Muscle of leg (tissue), 9 donors: ENCODE measurements around the gene NUS1. TPM values are rescaled to one million over a fixed set of nuclear protein-coding genes. Genes with fewer than 3 reads are reported as not detected.

ENCODE experiments used
- polyA plus RNA-seq, 8 donors: library from polyadenylated mRNA; unstranded; fragments of 120-200 nt; gene quantifications; one replicate each; pipeline versions ENCODE4 v1.2.1 to v1.2.3, GENCODE V29; 2013; ENCODE audit warnings: inconsistent platforms in 1 of 8, low replicate concordance in 1 of 8; ENCODE audit not compliant: insufficient read length in 8 of 8, insufficient read depth in 1 of 8
- total RNA-seq: library from RNA; stranded (reverse); fragments of 120-200 nt; gene quantifications from one replicate; pipeline ENCODE4 v1.2.4, GENCODE V29; 2013

The NUS1 gene
- total and polyA plus RNA-seq, 9 donors = 8.8 to 28.0 (median 19.1) TPM

Other genes starting within 250 kb of the NUS1 start
- 0.04 TPM for gene ROS1, start 249.5 kb upstream of the NUS1 start, total RNA-seq
- under 1 TPM; 0.09 to 0.50 (median 0.18) TPM for gene ROS1, start 249.5 kb upstream of the NUS1 start, polyA plus RNA-seq
- 6.8 TPM for gene DCBLD1, start 192.8 kb upstream of the NUS1 start, total RNA-seq
- gene DCBLD1, start 192.8 kb upstream of the NUS1 start, polyA plus RNA-seq = 1 to 10 TPM; 5.3 to 7.5 (median 6.6) TPM
- gene GOPC, start 73.0 kb upstream of the NUS1 start, total RNA-seq = 37.7 TPM
- gene GOPC, start 73.0 kb upstream of the NUS1 start, polyA plus RNA-seq = 10 to 100 TPM; 34.3 to 47.0 (median 42.2) TPM
- gene SLC35F1, start 231.8 kb downstream of the NUS1 start, total RNA-seq = 1.9 TPM
- gene SLC35F1, start 231.8 kb downstream of the NUS1 start, polyA plus RNA-seq = 1 to 10 TPM; 1.5 to 6.2 (median 2.1) TPM